Measurements from ENCODE around the gene POLR2C. TPM values are rescaled to one million over a fixed set of nuclear protein-coding genes. Genes with fewer than 3 reads are reported as not detected.

The POLR2C gene
- total and polyA plus RNA-seq, 2 of the 13 experiments (the other 11 are each of a cell fraction or from before 2014, with no cell fraction given) = 104 to 216 TPM

DNA sequence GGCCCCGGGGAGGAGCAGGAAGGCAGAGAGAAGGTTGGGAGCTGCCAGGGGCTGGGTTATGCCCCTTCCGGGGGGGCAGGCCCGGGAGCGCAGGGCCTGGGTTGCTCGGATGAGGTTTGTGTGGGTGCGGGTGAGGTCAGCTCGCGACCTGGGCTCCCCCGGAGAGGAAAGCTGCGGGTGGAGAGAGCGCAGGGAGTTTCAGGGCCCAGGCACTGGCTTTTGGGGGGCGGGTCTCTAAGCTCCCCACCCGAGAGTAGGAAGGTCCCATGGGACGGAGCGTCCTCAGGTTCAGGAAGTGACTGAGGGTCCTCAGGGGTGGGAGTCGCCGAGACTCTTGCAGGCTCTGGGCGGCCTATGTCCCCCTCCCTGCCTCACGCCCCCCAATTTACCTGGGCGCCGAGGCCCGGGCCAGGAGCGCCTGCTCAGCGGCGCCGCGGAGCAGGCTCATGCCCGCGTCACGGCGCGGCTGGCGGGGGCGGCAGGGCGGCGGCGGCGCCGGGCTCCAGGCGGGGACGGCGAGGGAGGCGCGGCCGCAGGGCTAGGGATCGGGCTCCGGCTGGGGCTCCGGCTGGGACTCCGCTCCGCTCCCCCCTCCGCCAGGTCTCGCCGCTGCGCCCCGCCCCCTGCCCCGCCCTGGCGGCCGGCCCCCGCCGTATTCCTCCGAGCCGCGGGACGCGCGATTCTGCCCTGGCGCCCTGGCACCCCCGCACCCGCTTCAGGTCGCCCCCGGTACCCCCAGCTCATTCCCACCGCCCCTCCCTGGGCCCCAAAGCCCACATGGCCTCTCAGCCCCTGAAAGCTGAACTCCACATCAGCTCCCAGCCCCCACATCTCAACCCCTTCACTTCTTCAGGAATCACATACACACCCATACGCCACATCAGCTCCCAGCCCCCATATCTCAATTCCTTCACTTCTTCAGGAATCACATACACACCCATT lies 23.7 kb downstream of the POLR2C start, which contains the start of gene DOK4 (continued):
- TF ChIP-seq, protein P1, sequence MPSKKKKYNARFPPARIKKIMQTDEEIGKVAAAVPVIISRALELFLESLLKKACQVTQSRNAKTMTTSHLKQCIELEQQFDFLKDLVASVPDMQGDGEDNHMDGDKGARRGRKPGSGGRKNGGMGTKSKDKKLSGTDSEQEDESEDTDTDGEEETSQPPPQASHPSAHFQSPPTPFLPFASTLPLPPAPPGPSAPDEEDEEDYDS (CRISPR knock-in tag; IDR thresholded peaks at IDR 0.05) = peak; percentile 41; the same call in 1 of the 2 replicates
- TF ChIP-seq ZNF543 (CRISPR knock-in tag; IDR thresholded peaks at IDR 0.05) (no peak; the same call in 1 of the 2 replicates), HOXA5 (CRISPR knock-in tag; IDR thresholded peaks at IDR 0.05) (no peak), GTF2F1 (IDR thresholded peaks at IDR 0.05; ENCODE audit: low read length) (no peak), ZFY (CRISPR knock-in tag; IDR thresholded peaks at IDR 0.05) (peak; percentile 59; the same call in 1 of the 2 replicates), FOXA3 (CRISPR knock-in tag; IDR thresholded peaks at IDR 0.05) (no peak), ZNF446 (CRISPR knock-in tag; IDR thresholded peaks at IDR 0.05) (peak; percentile 74; the same call in 1 of the 2 replicates), ZNF598 (CRISPR knock-in tag; IDR thresholded peaks at IDR 0.05; ENCODE audit: borderline replicate concordance) (no peak; the same call in 1 of the 2 replicates)
- TF ChIP-seq, protein P2, sequence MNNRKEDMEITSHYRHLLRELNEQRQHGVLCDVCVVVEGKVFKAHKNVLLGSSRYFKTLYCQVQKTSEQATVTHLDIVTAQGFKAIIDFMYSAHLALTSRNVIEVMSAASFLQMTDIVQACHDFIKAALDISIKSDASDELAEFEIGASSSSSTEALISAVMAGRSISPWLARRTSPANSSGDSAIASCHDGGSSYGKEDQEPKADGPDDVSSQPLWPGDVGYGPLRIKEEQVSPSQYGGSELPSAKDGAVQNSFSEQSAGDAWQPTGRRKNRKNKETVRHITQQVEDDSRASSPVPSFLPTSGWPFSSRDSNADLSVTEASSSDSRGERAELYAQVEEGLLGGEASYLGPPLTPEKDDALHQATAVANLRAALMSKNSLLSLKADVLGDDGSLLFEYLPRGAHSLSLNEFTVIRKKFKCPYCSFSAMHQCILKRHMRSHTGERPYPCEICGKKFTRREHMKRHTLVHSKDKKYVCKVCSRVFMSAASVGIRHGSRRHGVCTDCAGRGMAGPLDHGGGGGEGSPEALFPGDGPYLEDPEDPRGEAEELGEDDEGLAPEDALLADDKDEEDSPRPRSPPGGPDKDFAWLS (CRISPR knock-in tag; IDR thresholded peaks at IDR 0.05; ENCODE audit: borderline replicate concordance) = no peak
